ENCODE results near the gene IL16.

Gene IL16

DNA sequence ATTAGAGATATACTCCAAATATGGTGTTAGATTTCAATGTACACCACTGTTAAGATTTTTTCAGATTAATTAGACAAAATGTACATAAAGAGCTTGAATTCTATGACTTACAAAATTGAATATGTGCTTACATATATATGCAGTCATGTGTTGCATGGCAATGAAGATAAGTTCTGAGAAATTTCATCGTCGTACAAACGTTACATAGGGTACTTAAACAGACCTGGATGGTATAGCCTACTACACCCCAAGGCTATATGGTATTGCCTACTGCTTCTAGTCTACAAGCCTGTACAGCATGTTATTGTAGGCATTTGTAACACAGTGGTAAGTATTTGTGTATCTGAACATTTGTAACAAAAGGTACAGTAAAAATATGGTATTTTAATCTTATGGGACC, 9.3 kb downstream of the IL16 start:
- no peak for TF ChIP-seq RAD21 (IDR thresholded peaks at IDR 0.05; ENCODE audit: low read depth)
- no peak for TF ChIP-seq NFIC (IDR thresholded peaks at IDR 0.05)
- TF ChIP-seq, protein P1, sequence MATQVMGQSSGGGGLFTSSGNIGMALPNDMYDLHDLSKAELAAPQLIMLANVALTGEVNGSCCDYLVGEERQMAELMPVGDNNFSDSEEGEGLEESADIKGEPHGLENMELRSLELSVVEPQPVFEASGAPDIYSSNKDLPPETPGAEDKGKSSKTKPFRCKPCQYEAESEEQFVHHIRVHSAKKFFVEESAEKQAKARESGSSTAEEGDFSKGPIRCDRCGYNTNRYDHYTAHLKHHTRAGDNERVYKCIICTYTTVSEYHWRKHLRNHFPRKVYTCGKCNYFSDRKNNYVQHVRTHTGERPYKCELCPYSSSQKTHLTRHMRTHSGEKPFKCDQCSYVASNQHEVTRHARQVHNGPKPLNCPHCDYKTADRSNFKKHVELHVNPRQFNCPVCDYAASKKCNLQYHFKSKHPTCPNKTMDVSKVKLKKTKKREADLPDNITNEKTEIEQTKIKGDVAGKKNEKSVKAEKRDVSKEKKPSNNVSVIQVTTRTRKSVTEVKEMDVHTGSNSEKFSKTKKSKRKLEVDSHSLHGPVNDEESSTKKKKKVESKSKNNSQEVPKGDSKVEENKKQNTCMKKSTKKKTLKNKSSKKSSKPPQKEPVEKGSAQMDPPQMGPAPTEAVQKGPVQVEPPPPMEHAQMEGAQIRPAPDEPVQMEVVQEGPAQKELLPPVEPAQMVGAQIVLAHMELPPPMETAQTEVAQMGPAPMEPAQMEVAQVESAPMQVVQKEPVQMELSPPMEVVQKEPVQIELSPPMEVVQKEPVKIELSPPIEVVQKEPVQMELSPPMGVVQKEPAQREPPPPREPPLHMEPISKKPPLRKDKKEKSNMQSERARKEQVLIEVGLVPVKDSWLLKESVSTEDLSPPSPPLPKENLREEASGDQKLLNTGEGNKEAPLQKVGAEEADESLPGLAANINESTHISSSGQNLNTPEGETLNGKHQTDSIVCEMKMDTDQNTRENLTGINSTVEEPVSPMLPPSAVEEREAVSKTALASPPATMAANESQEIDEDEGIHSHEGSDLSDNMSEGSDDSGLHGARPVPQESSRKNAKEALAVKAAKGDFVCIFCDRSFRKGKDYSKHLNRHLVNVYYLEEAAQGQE (IDR thresholded peaks at IDR 0.05; ENCODE audit: low read depth) = no peak
- TF ChIP-seq YY1 (IDR thresholded peaks at IDR 0.05; ENCODE audit: low read depth) = no peak
- no peak for TF ChIP-seq EP300 (IDR thresholded peaks at IDR 0.05; ENCODE audit: borderline replicate concordance)
- no peak for TF ChIP-seq TAF1 (IDR thresholded peaks at IDR 0.05; ENCODE audit: low read depth)
- TF ChIP-seq, protein P2, sequence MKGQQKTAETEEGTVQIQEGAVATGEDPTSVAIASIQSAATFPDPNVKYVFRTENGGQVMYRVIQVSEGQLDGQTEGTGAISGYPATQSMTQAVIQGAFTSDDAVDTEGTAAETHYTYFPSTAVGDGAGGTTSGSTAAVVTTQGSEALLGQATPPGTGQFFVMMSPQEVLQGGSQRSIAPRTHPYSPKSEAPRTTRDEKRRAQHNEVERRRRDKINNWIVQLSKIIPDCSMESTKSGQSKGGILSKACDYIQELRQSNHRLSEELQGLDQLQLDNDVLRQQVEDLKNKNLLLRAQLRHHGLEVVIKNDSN (IDR thresholded peaks at IDR 0.05) = no peak
- no peak for TF ChIP-seq FOXM1 (IDR thresholded peaks at IDR 0.05; ENCODE audit: borderline replicate concordance, low read depth)

DNA sequence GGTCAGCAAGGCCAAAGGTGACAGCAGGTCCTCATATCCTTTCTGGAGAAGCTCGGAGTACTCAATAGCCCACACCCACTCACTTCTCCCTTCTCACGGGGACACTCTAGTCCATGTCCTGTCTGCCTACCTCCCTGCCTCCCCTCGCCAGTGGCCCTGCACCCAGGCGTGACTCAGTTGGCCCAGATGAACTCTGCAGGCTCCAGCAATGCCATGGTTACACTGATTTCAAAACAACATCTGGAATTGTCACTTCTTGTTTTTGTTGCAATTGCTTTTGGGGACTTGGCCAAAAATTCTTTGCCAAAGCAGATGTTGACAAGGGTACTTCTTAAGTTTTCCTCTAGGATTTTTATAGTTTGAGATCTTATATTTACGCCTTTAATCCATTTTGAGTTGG, 13.0 kb downstream of the IL16 start:
- TF ChIP-seq, protein P3, sequence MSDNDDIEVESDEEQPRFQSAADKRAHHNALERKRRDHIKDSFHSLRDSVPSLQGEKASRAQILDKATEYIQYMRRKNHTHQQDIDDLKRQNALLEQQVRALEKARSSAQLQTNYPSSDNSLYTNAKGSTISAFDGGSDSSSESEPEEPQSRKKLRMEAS (IDR thresholded peaks at IDR 0.05) = no peak
- TF ChIP-seq CREB1 (IDR thresholded peaks at IDR 0.05; ENCODE audit: low read depth) (no peak), CEBPB (IDR thresholded peaks at IDR 0.05) (no peak), TAF1 (IDR thresholded peaks at IDR 0.05; ENCODE audit: low read depth) (no peak), YY1 (IDR thresholded peaks at IDR 0.05; ENCODE audit: low read depth) (no peak), EP300 (IDR thresholded peaks at IDR 0.05; ENCODE audit: borderline replicate concordance) (no peak), ZBTB7A (IDR thresholded peaks at IDR 0.05; ENCODE audit: low read depth) (no peak), FOXM1 (IDR thresholded peaks at IDR 0.05; ENCODE audit: borderline replicate concordance, low read depth) (no peak), NFIC (IDR thresholded peaks at IDR 0.05) (no peak), RAD21 (IDR thresholded peaks at IDR 0.05; ENCODE audit: low read depth) (no peak), TEAD4 (IDR thresholded peaks at IDR 0.05) (no peak), EGR1 (IDR thresholded peaks at IDR 0.05) (no peak)
- TF ChIP-seq, protein P1 (IDR thresholded peaks at IDR 0.05; ENCODE audit: low read depth) = no peak

DNA sequence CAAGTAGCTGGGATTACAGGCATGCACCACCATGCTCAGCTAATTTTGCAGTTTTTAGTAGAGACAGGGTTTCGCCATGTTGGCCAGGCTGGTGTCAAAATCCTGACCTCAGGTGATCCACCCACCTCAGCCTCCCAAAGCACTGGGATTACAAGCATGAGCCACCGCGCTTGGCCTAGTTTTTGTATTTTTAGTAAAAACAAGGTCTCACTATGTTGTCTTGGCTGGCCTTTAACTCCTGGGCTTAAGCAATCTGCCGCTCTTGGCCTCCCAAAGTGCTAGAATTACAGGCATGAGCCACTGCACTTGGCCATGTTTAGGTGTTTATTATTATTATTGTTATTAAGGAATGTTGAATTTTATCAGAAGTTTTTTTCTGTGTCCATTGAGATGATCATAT, 14.7 kb downstream of the IL16 start:
- no peak for TF ChIP-seq CREB1 (IDR thresholded peaks at IDR 0.05; ENCODE audit: low read depth)
- TF ChIP-seq FOXM1 (IDR thresholded peaks at IDR 0.05; ENCODE audit: borderline replicate concordance, low read depth) = no peak
- no peak for TF ChIP-seq ZBTB7A (IDR thresholded peaks at IDR 0.05; ENCODE audit: low read depth)
- TF ChIP-seq, protein P3 (IDR thresholded peaks at IDR 0.05) = no peak
- TF ChIP-seq, protein P2 (IDR thresholded peaks at IDR 0.05) = no peak
- TF ChIP-seq NFIC (IDR thresholded peaks at IDR 0.05) = no peak
- TF ChIP-seq EP300 (IDR thresholded peaks at IDR 0.05; ENCODE audit: borderline replicate concordance) = no peak
- TF ChIP-seq TEAD4 (IDR thresholded peaks at IDR 0.05) = no peak
- no peak for TF ChIP-seq TAF1 (IDR thresholded peaks at IDR 0.05; ENCODE audit: low read depth)
- no peak for TF ChIP-seq TCF12 (IDR thresholded peaks at IDR 0.05; ENCODE audit: low read depth)
- TF ChIP-seq YY1 (IDR thresholded peaks at IDR 0.05; ENCODE audit: low read depth) = no peak
- no peak for TF ChIP-seq EGR1 (IDR thresholded peaks at IDR 0.05)
- TF ChIP-seq CEBPB (IDR thresholded peaks at IDR 0.05) = no peak
- TF ChIP-seq RAD21 (IDR thresholded peaks at IDR 0.05; ENCODE audit: low read depth) = no peak
- TF ChIP-seq, protein P1 (IDR thresholded peaks at IDR 0.05; ENCODE audit: low read depth) = no peak

DNA sequence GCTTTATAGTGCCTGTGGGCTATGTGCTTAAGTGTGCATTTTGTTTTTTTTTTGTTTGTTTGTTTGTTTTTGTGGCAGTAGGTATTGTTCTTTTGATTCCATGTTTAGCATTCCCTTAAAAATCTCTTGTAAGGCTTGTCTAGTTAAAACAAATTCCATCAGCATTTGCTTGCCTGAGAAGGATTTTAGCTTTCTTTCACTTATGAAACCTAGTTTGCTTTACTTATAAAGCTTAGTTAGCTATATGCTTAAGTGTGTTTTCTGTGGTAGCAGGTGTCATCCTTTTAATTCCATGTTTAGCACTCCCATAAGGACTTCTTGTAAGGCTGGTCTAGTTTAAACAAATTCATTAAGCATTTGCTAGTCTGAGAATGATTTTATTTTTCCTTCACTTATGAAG, 17.3 kb downstream of the IL16 start:
- TF ChIP-seq, protein P1 (IDR thresholded peaks at IDR 0.05; ENCODE audit: low read depth) = no peak
- TF ChIP-seq NFIC (IDR thresholded peaks at IDR 0.05) (no peak), EGR1 (IDR thresholded peaks at IDR 0.05) (no peak), TEAD4 (IDR thresholded peaks at IDR 0.05) (no peak), YY1 (IDR thresholded peaks at IDR 0.05; ENCODE audit: low read depth) (no peak), ZBTB7A (IDR thresholded peaks at IDR 0.05; ENCODE audit: low read depth) (no peak), EP300 (IDR thresholded peaks at IDR 0.05; ENCODE audit: borderline replicate concordance) (no peak), TCF12 (IDR thresholded peaks at IDR 0.05; ENCODE audit: low read depth) (no peak), CREB1 (IDR thresholded peaks at IDR 0.05; ENCODE audit: low read depth) (no peak), TAF1 (IDR thresholded peaks at IDR 0.05; ENCODE audit: low read depth) (no peak)
- TF ChIP-seq, protein P3 (IDR thresholded peaks at IDR 0.05) = no peak
